Measurements from ENCODE around the gene SLC39A1.
A peak's percentile ranks its signal among the peaks of the same experiment; 100 is the strongest.

- TF ChIP-seq POLR2AphosphoS5 (IDR thresholded peaks at IDR 0.05) (peak; percentile 81 to 86 (median 83)), CTCF (IDR thresholded peaks at IDR 0.05) (no peak)
Measured at GRCh38 chr1:153985941-153986761, 22.8 kb upstream of the SLC39A1 start, which contains the start of gene RAB13.

Measured in transverse colon (tissue), 4 donors.